Esophagus muscularis mucosa (tissue), 4 donors: ENCODE data around the gene EFTUD2. TPM values are rescaled to one million over a fixed set of nuclear protein-coding genes. Genes with fewer than 3 reads are reported as not detected.

ENCODE experiments used
- DNase-seq: peaks from one replicate; pipeline ENCODE4 v3.0.0-alpha.2; 2017; ENCODE audit errors: extremely low spot score
- H3K27ac ChIP-seq, 4 donors: fragments of 200-600 bp; sonication (generic); replicated peaks in 1 of 4; 1 replicate in 3 of 4; 2 replicates in 1 of 4; pipeline ENCODE4 v1.5.1; 2016 to 2019; ENCODE audit warnings: mild to moderate bottlenecking in 1 of 4
- H3K27me3 ChIP-seq, 4 donors: fragments of 200-600 bp; sonication (generic); one replicate each; pipeline versions ENCODE4 v1.5.1 to v1.6.0; 2016 to 2019
- H3K36me3 ChIP-seq, 4 donors: fragments of 200-600 bp; sonication (generic); one replicate each; pipeline ENCODE4 v1.5.1; 2016 to 2019
- H3K4me1 ChIP-seq, 4 donors: fragments of 200-600 bp; sonication (generic); one replicate each; pipeline ENCODE4 v1.5.1; 2016 to 2019
- H3K4me3 ChIP-seq, 4 donors: fragments of 200-600 bp; sonication (generic); 1 replicate in 2 of 4; 2 replicates in 2 of 4; pipeline ENCODE4 v1.5.1; 2016 to 2019; ENCODE audit warnings: mild to moderate bottlenecking in 4 of 4, moderate library complexity in 1 of 4
- H3K9me3 ChIP-seq, 4 donors: fragments of 200-600 bp; sonication (generic); 1 replicate in 3 of 4; 2 replicates in 1 of 4; pipeline ENCODE4 v1.5.1; 2016 to 2019
- EP300 ChIP-seq: sonication (generic); formaldehyde crosslinking; IDR thresholded peaks from one replicate; pipeline ENCODE4 v1.6.1; 2017; ENCODE audit warnings: antibody characterized with exemption
- POLR2A ChIP-seq: fragments of 450-650 bp; IDR thresholded peaks from one replicate; pipeline ENCODE4 v1.6.1; 2017; ENCODE audit warnings: antibody characterized with exemption, moderate library complexity, mild to moderate bottlenecking, low read depth
- POLR2AphosphoS5 ChIP-seq, 2 donors: sonication (generic); formaldehyde crosslinking; IDR thresholded peaks; one replicate each; pipeline ENCODE4 v1.6.1; 2017; ENCODE audit warnings: antibody characterized with exemption in 2 of 2
- WGBS: methylation state at CpG from one replicate; pipeline ENCODE4 v1.1.5; 2018; 5-methylcytosine and 5-hydroxymethylcytosine counted together
- intact Hi-C: fragments of 100-400 bp; cut with DNase I; formaldehyde crosslinking; loops from one replicate; pipeline ENCODE4 v1.15.1; 2023
- total RNA-seq, 4 donors: library from RNA; depleted of rRNA; stranded (reverse); fragments of >200 nt; gene quantifications; one replicate each; pipeline versions ENCODE4 v1.1.0 to v1.2.1, GENCODE V29; 2016
- TF ChIP-seq, protein P1 (sequence below), 3 experiments: fragments of 200-600 bp in 2 of 3; fragments of 450-650 bp in 1 of 3; sonication (generic) in 2 of 3; IDR thresholded peaks; one replicate each; pipeline ENCODE4 v1.5.1; 2017 to 2019; ENCODE audit warnings: antibody characterized with exemption in 3 of 3, mild to moderate bottlenecking in 2 of 3, moderate library complexity in 1 of 3

Gene EFTUD2
- total RNA-seq, 4 donors from 2014 or later, result 46.0 to 49.7 (median 48.3) TPM

- peaks cover 65 to 97% (median 88%) of the 10 kb centered on the region in 4 donors for H3K36me3 ChIP-seq
- peaks cover 0 to 2% (median 0%) of the 10 kb centered on the region in 4 donors for H3K4me1 ChIP-seq
- no peaks in the 10 kb centered on the region for H3K9me3 ChIP-seq
- no peaks in the 10 kb centered on the region for H3K27me3 ChIP-seq
- no peak for DNase-seq
- no peak overlapping the region for H3K27ac ChIP-seq
- 78% methylated on average over 4 of the region's 4 CpGs for WGBS
- TF ChIP-seq POLR2AphosphoS5 (IDR thresholded peaks at IDR 0.05) (no peak), EP300 (no peak), POLR2A (no peak)
- TF ChIP-seq, protein P1, sequence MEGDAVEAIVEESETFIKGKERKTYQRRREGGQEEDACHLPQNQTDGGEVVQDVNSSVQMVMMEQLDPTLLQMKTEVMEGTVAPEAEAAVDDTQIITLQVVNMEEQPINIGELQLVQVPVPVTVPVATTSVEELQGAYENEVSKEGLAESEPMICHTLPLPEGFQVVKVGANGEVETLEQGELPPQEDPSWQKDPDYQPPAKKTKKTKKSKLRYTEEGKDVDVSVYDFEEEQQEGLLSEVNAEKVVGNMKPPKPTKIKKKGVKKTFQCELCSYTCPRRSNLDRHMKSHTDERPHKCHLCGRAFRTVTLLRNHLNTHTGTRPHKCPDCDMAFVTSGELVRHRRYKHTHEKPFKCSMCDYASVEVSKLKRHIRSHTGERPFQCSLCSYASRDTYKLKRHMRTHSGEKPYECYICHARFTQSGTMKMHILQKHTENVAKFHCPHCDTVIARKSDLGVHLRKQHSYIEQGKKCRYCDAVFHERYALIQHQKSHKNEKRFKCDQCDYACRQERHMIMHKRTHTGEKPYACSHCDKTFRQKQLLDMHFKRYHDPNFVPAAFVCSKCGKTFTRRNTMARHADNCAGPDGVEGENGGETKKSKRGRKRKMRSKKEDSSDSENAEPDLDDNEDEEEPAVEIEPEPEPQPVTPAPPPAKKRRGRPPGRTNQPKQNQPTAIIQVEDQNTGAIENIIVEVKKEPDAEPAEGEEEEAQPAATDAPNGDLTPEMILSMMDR (IDR thresholded peaks at IDR 0.05), result no peak
- intact Hi-C loops, result no loop called here
- H3K4me3 ChIP-seq, result no peak overlapping the region
Observed at GRCh38 chr17:44881145-44881544, 18.1 kb downstream of the EFTUD2 start.

GRCh38 chr17:44880062-44880461 lies 19.2 kb downstream of the EFTUD2 start:
- Histone ChIP-seq H3K4me3 (no peak overlapping the region), H3K36me3 (peaks cover 66 to 97% (median 88%) of the 10 kb centered on the region in 4 donors), H3K27ac (no peak overlapping the region), H3K4me1 (peaks cover 0 to 2% (median 0%) of the 10 kb centered on the region in 4 donors), H3K9me3 (no peaks in the 10 kb centered on the region), H3K27me3 (no peaks in the 10 kb centered on the region)
- intact Hi-C loops, result no loop called here
- 100% methylated on average over 2 of the region's 2 CpGs for WGBS
- DNase-seq, result no peak
- TF ChIP-seq POLR2AphosphoS5 (IDR thresholded peaks at IDR 0.05) (no peak), POLR2A (no peak), EP300 (no peak)
- TF ChIP-seq, protein P1 (IDR thresholded peaks at IDR 0.05), result no peak

- TF ChIP-seq EP300, result no peak
- TF ChIP-seq, protein P1 (IDR thresholded peaks at IDR 0.05), result no peak
- no peak for TF ChIP-seq POLR2AphosphoS5 (IDR thresholded peaks at IDR 0.05)
- TF ChIP-seq POLR2A, result no peak
- Histone ChIP-seq H3K27me3 (no peaks in the 10 kb centered on the region), H3K4me3 (no peak overlapping the region), H3K27ac (no peak overlapping the region), H3K4me1 (peaks cover 0 to 2% (median 0%) of the 10 kb centered on the region in 4 donors), H3K36me3 (peaks cover 66 to 97% (median 88%) of the 10 kb centered on the region in 4 donors), H3K9me3 (no peaks in the 10 kb centered on the region)
- 93% methylated on average over 6 of the region's 6 CpGs for WGBS
- intact Hi-C loops, result no loop called here
- DNase-seq, result no peak
Observed at GRCh38 chr17:44879376-44879775, 19.9 kb downstream of the EFTUD2 start.

DNA sequence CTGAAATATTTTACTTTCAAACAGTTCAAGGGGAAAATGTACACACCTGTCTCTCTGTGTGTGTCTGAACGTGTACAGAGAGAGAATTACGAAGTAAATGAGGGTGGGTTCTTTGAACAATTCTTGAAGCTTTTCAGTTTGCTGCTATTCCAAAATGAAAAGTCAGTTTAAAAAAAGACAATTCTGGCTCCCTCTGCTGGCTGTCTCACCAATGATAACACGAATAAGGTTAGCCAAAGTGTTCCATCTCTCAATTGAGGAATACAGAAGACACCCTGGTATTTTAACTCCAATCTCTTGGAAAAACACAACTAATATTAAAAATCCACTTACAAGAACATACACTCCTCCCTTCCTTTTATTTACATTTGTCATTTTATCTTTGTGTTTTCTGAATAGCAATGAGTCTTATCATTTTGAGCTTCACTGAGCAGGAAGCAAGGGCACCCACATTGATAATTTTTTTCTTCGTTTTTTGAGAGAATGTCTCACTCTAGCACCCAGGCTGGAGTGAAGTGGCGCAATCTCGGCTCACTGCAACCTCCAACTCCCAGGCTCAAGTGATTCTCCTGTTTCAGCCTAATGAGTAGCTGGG lies 20.5 kb downstream of the EFTUD2 start:
- intact Hi-C loops, result no loop called here
- no peak overlapping the region for H3K27ac ChIP-seq
- WGBS, result 51% methylated on average over 6 of the region's 6 CpGs
- peaks cover 62 to 95% (median 86%) of the 10 kb centered on the region in 4 donors for H3K36me3 ChIP-seq
- peaks cover 0 to 2% (median 0%) of the 10 kb centered on the region in 4 donors for H3K4me1 ChIP-seq
- no peak overlapping the region for H3K4me3 ChIP-seq
- H3K27me3 ChIP-seq, result no peaks in the 10 kb centered on the region
- TF ChIP-seq, protein P1 (IDR thresholded peaks at IDR 0.05), result peak; percentile 54 to 68 (median 67)
- no peak for TF ChIP-seq POLR2AphosphoS5 (IDR thresholded peaks at IDR 0.05)
- DNase-seq, result no peak
- H3K9me3 ChIP-seq, result no peaks in the 10 kb centered on the region

DNA sequence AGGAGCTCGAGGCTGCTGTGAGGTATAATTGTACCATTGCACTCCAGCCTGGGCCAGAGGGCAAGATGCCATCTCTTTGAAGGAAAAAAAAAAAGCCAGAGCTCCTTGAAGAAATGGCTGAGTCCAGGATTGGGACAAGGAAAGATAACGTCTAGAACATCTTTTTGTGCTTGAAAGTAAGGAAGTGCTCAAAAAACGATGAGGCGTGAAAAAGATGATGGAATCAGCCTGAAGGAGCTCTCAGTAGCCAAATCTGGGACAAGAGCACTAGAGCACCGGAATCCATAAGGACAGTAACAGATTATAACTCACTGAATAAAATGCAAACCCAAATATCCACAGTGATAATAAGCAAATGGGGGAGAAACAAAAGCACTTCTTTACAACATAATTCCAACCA lies 22.1 kb downstream of the EFTUD2 start:
- WGBS, result 84% methylated on average over 5 of the region's 5 CpGs
- no peak for DNase-seq
- H3K27ac ChIP-seq, result no peak overlapping the region
- H3K27me3 ChIP-seq, result no peaks in the 10 kb centered on the region
- TF ChIP-seq, protein P1 (IDR thresholded peaks at IDR 0.05), result no peak
- TF ChIP-seq POLR2A (no peak), POLR2AphosphoS5 (IDR thresholded peaks at IDR 0.05) (no peak), EP300 (no peak)
- intact Hi-C loops, result no loop called here
- peaks cover 47 to 94% (median 84%) of the 10 kb centered on the region in 4 donors for H3K36me3 ChIP-seq
- H3K4me3 ChIP-seq, result no peak overlapping the region
- peaks cover 0 to 13% (median 6%) of the 10 kb centered on the region in 4 donors for H3K4me1 ChIP-seq
- no peaks in the 10 kb centered on the region for H3K9me3 ChIP-seq
